Neural cell (in vitro differentiated cells): ENCODE data around the gene NECAB3. TPM values are rescaled to one million over a fixed set of nuclear protein-coding genes. Genes with fewer than 3 reads are reported as not detected.
A peak's percentile ranks its signal among the peaks of the same experiment; 100 is the strongest.

Experiments used
- H2AFZ ChIP-seq: fragments of 200-600, 300-800 bp; sonication (generic), shearing (Covaris generic); 2 replicates; pipeline ENCODE4 v1.6.0; 2014; ENCODE audit warnings: low read depth, mild to moderate bottlenecking, antibody characterized with exemption, low read length, moderate library complexity
- H3F3A ChIP-seq: fragments of 200-600 bp; shearing (Covaris generic); 2 replicates; pipeline ENCODE4 v1.6.1; 2016; ENCODE audit warnings: mild to moderate bottlenecking, moderate library complexity, mixed read lengths, antibody characterized with exemption, low read length; ENCODE audit not compliant: insufficient read depth, poor library complexity, severe bottlenecking
- H3K27ac ChIP-seq: fragments of 200-600, 300-800 bp; sonication (generic), shearing (Covaris generic); 2 replicates; pipeline ENCODE4 v1.5.1; 2014; ENCODE audit warnings: mild to moderate bottlenecking, low read length, moderate library complexity
- H3K27me3 ChIP-seq: fragments of 300-800, 200-600 bp; sonication (generic), shearing (Covaris generic); 2 replicates; pipeline ENCODE4 v1.6.0; 2014; ENCODE audit warnings: mild to moderate bottlenecking, low read depth, low read length, moderate library complexity; ENCODE audit not compliant: insufficient read depth
- H3K36me3 ChIP-seq: fragments of 300-800, 200-600 bp; sonication (generic), shearing (Covaris generic); 2 replicates; pipeline ENCODE4 v1.5.1; 2014; ENCODE audit warnings: mild to moderate bottlenecking, antibody characterized with exemption, low read length, moderate library complexity; ENCODE audit not compliant: insufficient read depth
- H3K4me2 ChIP-seq: fragments of 300-800, 200-600 bp; sonication (generic), shearing (Covaris generic); 2 replicates; pipeline ENCODE4 v1.6.0; 2014; ENCODE audit warnings: mild to moderate bottlenecking, low read length
- H3K4me3 ChIP-seq: fragments of 300-800, 200-600 bp; sonication (generic), shearing (Covaris generic); 2 replicates; pipeline ENCODE4 v1.5.1; 2014; ENCODE audit warnings: mild to moderate bottlenecking, low read length, moderate library complexity
- H3K79me2 ChIP-seq: fragments of 200-600 bp; shearing (Covaris generic); replicated peaks from 2 replicates; pipeline ENCODE4 v1.6.0; 2014; ENCODE audit warnings: mild to moderate bottlenecking, low read length, moderate library complexity; ENCODE audit not compliant: insufficient read depth
- H3K9ac ChIP-seq: fragments of 300-800, 200-600 bp; sonication (generic), shearing (Covaris generic); 2 replicates; pipeline ENCODE4 v1.6.1; 2016; ENCODE audit warnings: mild to moderate bottlenecking, low read length, mixed read lengths
- H3K9me2 ChIP-seq: fragments of 200-600 bp; shearing (Covaris generic); 2 replicates; pipeline ENCODE4 v1.6.1; 2016; ENCODE audit warnings: mild to moderate bottlenecking, low read length, mixed read lengths; ENCODE audit not compliant: insufficient read depth
- H3K9me3 ChIP-seq: fragments of 200-600, 300-800 bp; sonication (generic), shearing (Covaris generic); 2 replicates; pipeline ENCODE4 v1.6.1; 2016; ENCODE audit warnings: mild to moderate bottlenecking, mixed run types, low read length, moderate library complexity, mixed read lengths
- H4K20me1 ChIP-seq: fragments of 200-600 bp; shearing (Covaris generic); 2 replicates; pipeline ENCODE4 v1.6.1; 2016; ENCODE audit warnings: mild to moderate bottlenecking, mixed run types; ENCODE audit not compliant: insufficient read depth
- CTCF ChIP-seq: fragments of 450-650 bp; IDR thresholded peaks from 2 replicates; pipeline ENCODE4 v1.5.1; 2014; ENCODE audit warnings: antibody characterized with exemption, mild to moderate bottlenecking, moderate library complexity; ENCODE audit not compliant: poor library complexity, severe bottlenecking
- EP300 ChIP-seq: fragments of 450-650 bp; conservative IDR thresholded peaks from 2 replicates; pipeline ENCODE4 v1.6.1; 2014; ENCODE audit warnings: antibody characterized with exemption, mild to moderate bottlenecking, moderate library complexity; ENCODE audit not compliant: poor library complexity, severe bottlenecking
- EZH2 ChIP-seq: fragments of 200-600, 300-800 bp; shearing (Covaris generic), sonication (generic); IDR thresholded peaks from 2 replicates; pipeline ENCODE4 v1.6.1; 2014; ENCODE audit warnings: antibody characterized with exemption, low read length, borderline replicate concordance, mild to moderate bottlenecking; ENCODE audit not compliant: insufficient read depth, poor library complexity, severe bottlenecking
- MXI1 ChIP-seq: fragments of 450-650 bp; conservative IDR thresholded peaks from 2 replicates; pipeline ENCODE4 v1.6.1; 2014; ENCODE audit warnings: antibody characterized with exemption, mild to moderate bottlenecking; ENCODE audit not compliant: poor library complexity, severe bottlenecking
- POLR2AphosphoS5 ChIP-seq: IDR thresholded peaks from 2 replicates; pipeline ENCODE4 v1.6.1; 2012
- RAD21 ChIP-seq: fragments of 450-650 bp; conservative IDR thresholded peaks from 2 replicates; pipeline ENCODE4 v1.6.1; 2014; ENCODE audit warnings: antibody characterized with exemption, mild to moderate bottlenecking, moderate library complexity
- REST ChIP-seq: IDR thresholded peaks from 2 replicates; pipeline ENCODE4 v1.6.1; 2012; ENCODE audit warnings: borderline replicate concordance
- SMC3 ChIP-seq: fragments of 450-650 bp; conservative IDR thresholded peaks from 2 replicates; pipeline ENCODE4 v1.6.1; 2014; ENCODE audit warnings: antibody characterized with exemption, mild to moderate bottlenecking, moderate library complexity; ENCODE audit not compliant: poor library complexity
- TAF1 ChIP-seq: IDR thresholded peaks from 2 replicates; pipeline ENCODE4 v1.6.1; 2012; ENCODE audit warnings: low read depth
- polyA plus RNA-seq: library from polyadenylated mRNA; depleted of rRNA; stranded (reverse); fragments of >200 nt; gene quantifications from 2 replicates; pipeline ENCODE4 v1.2.3, GENCODE V29; 2014

NECAB3 gene
- polyA plus RNA-seq, 1 donor from 2014 or later = 21.4 TPM

DNA sequence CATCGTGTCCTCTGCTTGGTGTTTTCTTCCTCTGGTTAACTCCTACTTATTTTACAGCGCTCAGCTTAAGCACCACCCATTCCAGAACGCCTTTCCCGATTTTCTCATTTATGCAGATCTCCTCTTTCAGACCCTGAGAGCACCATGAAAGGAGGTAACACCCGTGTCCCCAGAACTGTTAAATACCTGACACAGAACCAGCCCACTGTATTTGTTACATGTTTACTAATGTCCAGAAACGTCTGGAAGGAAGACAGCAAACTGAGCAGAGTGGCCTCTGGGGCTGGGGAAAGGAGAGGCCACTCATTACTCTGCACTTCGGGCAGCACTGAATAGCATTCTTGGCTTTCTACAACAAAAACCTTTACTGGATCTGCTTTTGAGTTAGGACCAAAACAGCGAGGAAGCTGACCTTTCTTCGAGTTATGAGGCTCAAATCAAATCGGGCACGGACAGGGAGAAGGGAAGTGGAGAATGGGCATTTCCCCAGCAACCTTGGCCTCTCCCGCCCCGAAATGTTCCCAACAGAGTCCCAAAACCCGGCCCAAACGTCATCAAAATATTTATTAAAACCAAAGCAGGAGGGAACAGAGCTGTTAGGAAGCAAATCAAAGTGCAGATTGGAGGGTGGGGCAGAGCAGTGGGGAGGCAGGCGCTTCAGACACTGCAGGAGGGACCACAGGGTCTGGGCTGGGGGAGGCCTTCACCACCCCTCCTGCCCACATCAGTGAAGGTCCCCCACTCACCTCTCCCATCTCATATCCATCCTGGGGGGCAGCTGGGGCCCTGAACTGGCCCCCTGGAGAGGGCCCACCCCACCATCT, 1.1 kb upstream of the NECAB3 start:
- Histone ChIP-seq H3K4me2 (no peak overlapping the region), H3K27ac (no peak overlapping the region), H3K27me3 (no peaks in the 10 kb centered on the region), H3K9me3 (no peaks in the 10 kb centered on the region), H3F3A (peaks cover 4% of the 10 kb centered on the region), H3K4me3 (peak overlapping the region; percentile 62), H4K20me1 (no peaks in the 10 kb centered on the region), H3K36me3 (no peaks in the 10 kb centered on the region), H3K9me2 (no peaks in the 10 kb centered on the region), H2AFZ (no peak overlapping the region), H3K9ac (no peak overlapping the region), H3K79me2 (no peaks in the 10 kb centered on the region)
- TF ChIP-seq RAD21 = no peak
- TF ChIP-seq EP300 = no peak
- TF ChIP-seq EZH2 = no peak
- TF ChIP-seq REST = no peak

GRCh38 chr20:33673410-33674293, 576 bp downstream of the NECAB3 start:
- H3K4me2 ChIP-seq = no peak overlapping the region
- H3K27ac ChIP-seq = no peak overlapping the region
- H3F3A ChIP-seq = peaks cover 4% of the 10 kb centered on the region
- H3K27me3 ChIP-seq = no peaks in the 10 kb centered on the region
- H2AFZ ChIP-seq = no peak overlapping the region
- no peaks in the 10 kb centered on the region for H3K36me3 ChIP-seq
- H3K79me2 ChIP-seq = no peaks in the 10 kb centered on the region
- H3K9me2 ChIP-seq = no peaks in the 10 kb centered on the region
- no peaks in the 10 kb centered on the region for H3K9me3 ChIP-seq
- peak overlapping the region; percentile 66 for H3K4me3 ChIP-seq
- TF ChIP-seq CTCF (no peak), POLR2AphosphoS5 (no peak), MXI1 (no peak), EP300 (no peak), RAD21 (no peak), EZH2 (no peak), REST (no peak), SMC3 (no peak), TAF1 (no peak)
- H3K9ac ChIP-seq = peak overlapping the region; percentile 61
- H4K20me1 ChIP-seq = no peaks in the 10 kb centered on the region
